OCI-LY3 (cell line): ENCODE results near the gene P3H2.
"Not testable (repeated sequence)": the region's sequence is repeated elsewhere in the genome, so short reads cannot be mapped to it uniquely, and the experiment has no call there.

ENCODE experiments used
- H2AFZ ChIP-seq: fragments of 200-600, 300-600 bp; shearing (Covaris generic); 2 replicates; pipeline ENCODE4 v1.6.0; 2014; ENCODE audit warnings: antibody characterized with exemption, low read depth, low read length
- H3K27ac ChIP-seq: fragments of 200-600, 300-600 bp; sonication (generic); 2 replicates; pipeline ENCODE4 v1.5.1; 2014; ENCODE audit warnings: mild to moderate bottlenecking, low read length, moderate library complexity, mixed read lengths
- H3K27me3 ChIP-seq: fragments of 200-600, 300-600 bp; sonication (generic); 2 replicates; pipeline ENCODE4 v1.6.1; 2014; ENCODE audit warnings: low read depth, low read length, mixed read lengths
- H3K36me3 ChIP-seq: fragments of 200-600, 300-600 bp; sonication (generic); replicated peaks from 2 replicates; pipeline ENCODE3; 2014; ENCODE audit warnings: low read depth, low read length, mixed read lengths
- H3K4me1 ChIP-seq: fragments of 300-600, 200-600 bp; sonication (generic); 2 replicates; pipeline ENCODE4 v1.6.1; 2014; ENCODE audit warnings: low read length, mixed read lengths
- H3K4me2 ChIP-seq: fragments of 200-600, 300-600 bp; sonication (generic); 2 replicates; pipeline ENCODE4 v1.6.1; 2014; ENCODE audit warnings: low read length, mixed read lengths
- H3K4me3 ChIP-seq: fragments of 300-600, 200-600 bp; sonication (generic); 2 replicates; pipeline ENCODE4 v1.5.1; 2014; ENCODE audit warnings: antibody characterized with exemption, mild to moderate bottlenecking, low read length, moderate library complexity
- H3K79me2 ChIP-seq: fragments of 300-600, 200-600 bp; shearing (Covaris generic); 2 replicates; pipeline ENCODE4 v1.6.1; 2014; ENCODE audit warnings: mild to moderate bottlenecking, low read length, mixed read lengths
- H3K9ac ChIP-seq: fragments of 300-600, 200-600 bp; shearing (Covaris generic); 2 replicates; pipeline ENCODE4 v1.6.0; 2014; ENCODE audit warnings: mild to moderate bottlenecking, low read length, moderate library complexity
- H3K9me3 ChIP-seq: fragments of 200-600, 300-600 bp; shearing (Covaris generic); 2 replicates; pipeline ENCODE4 v1.6.1; 2014; ENCODE audit warnings: low read length, mixed read lengths; ENCODE audit not compliant: insufficient read depth
- H4K20me1 ChIP-seq: fragments of 200-600, 300-600 bp; sonication (generic); 2 replicates; pipeline ENCODE4 v1.6.1; 2016; ENCODE audit warnings: low read length, mixed read lengths; ENCODE audit not compliant: insufficient read depth
- EZH2phosphoT487 ChIP-seq: fragments of 200-600 bp; shearing (Covaris generic); IDR thresholded peaks from 2 replicates; pipeline ENCODE4 v1.6.1; 2018; ENCODE audit warnings: antibody characterized with exemption, mixed run types, low read depth
- TF ChIP-seq, protein P1 (sequence below): fragments of 200-600, 300-600 bp; sonication (generic); IDR thresholded peaks from 2 replicates; pipeline ENCODE4 v1.5.1; 2014; ENCODE audit warnings: antibody characterized with exemption, low read length, low read depth

Gene P3H2

DNA sequence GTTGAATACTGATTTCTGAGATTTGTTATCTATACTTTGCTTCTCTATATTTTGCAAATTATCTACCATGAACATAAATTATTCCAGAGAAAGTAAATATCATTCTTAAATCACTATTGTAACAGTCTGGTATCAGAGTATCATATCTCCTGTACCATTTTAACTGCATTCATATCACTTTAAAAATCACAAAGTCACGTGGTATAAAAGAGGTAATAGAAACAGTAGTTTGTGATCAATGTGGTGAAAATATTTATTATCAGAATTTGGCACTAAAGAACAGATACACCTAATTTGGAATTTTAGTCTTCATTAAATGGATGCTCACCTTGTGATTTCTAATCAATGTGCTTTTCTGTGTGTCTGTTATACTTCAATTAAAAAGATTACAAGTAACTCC, 47.8 kb downstream of the P3H2 start:
- Histone ChIP-seq H3K9me3 (no peaks in the 10 kb centered on the region), H3K9ac (no peak overlapping the region), H2AFZ (no peak overlapping the region), H4K20me1 (no peaks in the 10 kb centered on the region), H3K4me2 (no peak overlapping the region), H3K27me3 (no peaks in the 10 kb centered on the region), H3K4me3 (no peak overlapping the region), H3K36me3 (no peaks in the 10 kb centered on the region), H3K4me1 (peaks cover 26% of the 10 kb centered on the region), H3K79me2 (no peaks in the 10 kb centered on the region), H3K27ac (no peak overlapping the region)
- TF ChIP-seq, protein P1, sequence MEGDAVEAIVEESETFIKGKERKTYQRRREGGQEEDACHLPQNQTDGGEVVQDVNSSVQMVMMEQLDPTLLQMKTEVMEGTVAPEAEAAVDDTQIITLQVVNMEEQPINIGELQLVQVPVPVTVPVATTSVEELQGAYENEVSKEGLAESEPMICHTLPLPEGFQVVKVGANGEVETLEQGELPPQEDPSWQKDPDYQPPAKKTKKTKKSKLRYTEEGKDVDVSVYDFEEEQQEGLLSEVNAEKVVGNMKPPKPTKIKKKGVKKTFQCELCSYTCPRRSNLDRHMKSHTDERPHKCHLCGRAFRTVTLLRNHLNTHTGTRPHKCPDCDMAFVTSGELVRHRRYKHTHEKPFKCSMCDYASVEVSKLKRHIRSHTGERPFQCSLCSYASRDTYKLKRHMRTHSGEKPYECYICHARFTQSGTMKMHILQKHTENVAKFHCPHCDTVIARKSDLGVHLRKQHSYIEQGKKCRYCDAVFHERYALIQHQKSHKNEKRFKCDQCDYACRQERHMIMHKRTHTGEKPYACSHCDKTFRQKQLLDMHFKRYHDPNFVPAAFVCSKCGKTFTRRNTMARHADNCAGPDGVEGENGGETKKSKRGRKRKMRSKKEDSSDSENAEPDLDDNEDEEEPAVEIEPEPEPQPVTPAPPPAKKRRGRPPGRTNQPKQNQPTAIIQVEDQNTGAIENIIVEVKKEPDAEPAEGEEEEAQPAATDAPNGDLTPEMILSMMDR, result no peak
- TF ChIP-seq EZH2phosphoT487, result no peak

DNA sequence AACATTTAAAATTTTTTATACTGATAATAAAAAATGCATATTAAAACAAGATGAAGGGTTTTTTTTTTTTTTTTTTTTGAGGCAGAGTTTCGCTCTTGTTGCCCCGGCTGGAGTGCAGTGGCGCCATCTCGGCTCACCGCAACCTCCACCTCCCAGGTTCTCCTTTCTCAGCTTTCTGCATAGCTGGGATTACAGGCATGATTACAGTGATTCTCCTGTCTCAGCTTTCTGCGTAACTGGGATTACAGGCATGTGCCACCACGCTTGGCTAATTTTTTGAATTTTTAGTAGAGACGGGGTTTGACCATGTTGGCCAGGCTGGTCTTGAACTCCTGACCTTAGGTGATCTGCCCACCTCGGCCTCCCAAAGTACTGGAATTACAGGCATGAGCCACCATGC, 48.8 kb downstream of the P3H2 start:
- not testable (repeated sequence) for H3K27me3 ChIP-seq, H3K4me3 ChIP-seq, H3K36me3 ChIP-seq, H3K9me3 ChIP-seq, H3K9ac ChIP-seq, H3K79me2 ChIP-seq, H3K27ac ChIP-seq, H2AFZ ChIP-seq, H4K20me1 ChIP-seq
- Histone ChIP-seq H3K4me1 (peaks cover 26% of the 10 kb centered on the region), H3K4me2 (peak overlapping the region; percentile 8; the same call in 1 of the 2 replicates)

DNA sequence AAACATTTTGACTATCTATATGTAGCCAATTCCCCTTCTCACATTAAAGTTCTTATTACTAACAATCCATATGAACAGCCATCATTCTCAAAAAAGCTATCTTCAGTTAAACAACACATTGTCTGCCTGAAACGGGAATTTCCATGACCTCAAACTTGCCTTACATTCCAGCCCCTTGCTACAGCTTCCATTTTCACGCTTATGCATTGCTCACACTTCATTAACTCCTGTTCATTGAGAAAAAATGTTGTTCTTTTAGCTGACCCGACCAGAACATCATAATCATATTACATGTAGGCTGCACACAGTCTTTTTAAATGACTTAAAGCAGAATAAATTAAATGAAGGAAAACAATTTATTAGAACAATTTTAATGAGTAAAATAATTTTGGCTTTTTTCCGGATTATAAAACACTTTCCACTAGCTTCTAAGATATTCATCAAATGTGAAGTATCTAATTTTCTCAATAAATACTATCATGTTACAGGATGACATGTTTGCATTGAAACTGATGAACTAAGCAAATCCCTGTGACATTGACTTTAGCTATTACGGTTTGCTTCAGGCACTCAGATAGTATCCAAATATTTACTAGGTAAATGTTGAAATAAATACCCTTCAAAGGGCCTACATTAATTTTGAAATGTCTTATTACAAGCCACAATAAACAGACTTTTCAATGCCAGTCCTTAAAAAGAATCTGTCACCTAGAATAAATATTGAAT, 49.9 kb downstream of the P3H2 start:
- Histone ChIP-seq H3K4me2 (no peak overlapping the region), H3K36me3 (no peaks in the 10 kb centered on the region), H3K9me3 (no peaks in the 10 kb centered on the region), H3K9ac (no peak overlapping the region), H3K4me1 (peaks cover 26% of the 10 kb centered on the region), H3K79me2 (no peaks in the 10 kb centered on the region), H3K27ac (no peak overlapping the region), H2AFZ (no peak overlapping the region), H3K4me3 (no peak overlapping the region), H3K27me3 (no peaks in the 10 kb centered on the region), H4K20me1 (no peaks in the 10 kb centered on the region)
- TF ChIP-seq, protein P1, result no peak
- TF ChIP-seq EZH2phosphoT487, result no peak

DNA sequence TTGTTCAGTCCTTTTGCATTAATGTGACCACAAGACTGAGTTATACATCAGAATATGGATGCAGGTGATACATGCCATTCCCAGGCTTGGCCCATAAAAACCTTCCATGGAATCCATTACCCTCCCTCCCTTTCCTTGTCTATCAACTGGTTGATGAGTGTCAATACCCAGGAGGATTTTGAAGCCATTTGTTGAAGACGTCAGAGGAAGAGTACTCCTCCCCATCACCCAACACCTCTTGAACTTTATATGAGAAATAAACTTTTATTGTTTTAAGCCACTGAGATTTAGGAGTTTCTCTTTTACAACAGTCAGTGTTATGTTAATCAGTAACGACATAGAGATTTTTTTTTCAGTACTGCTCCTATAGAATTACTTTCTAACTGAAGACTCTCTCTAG, 55.5 kb downstream of the P3H2 start:
- Histone ChIP-seq H3K4me1 (no peaks in the 10 kb centered on the region), H3K79me2 (no peaks in the 10 kb centered on the region), H4K20me1 (no peaks in the 10 kb centered on the region), H2AFZ (no peak overlapping the region), H3K27me3 (no peaks in the 10 kb centered on the region), H3K4me2 (no peak overlapping the region), H3K27ac (no peak overlapping the region), H3K36me3 (no peaks in the 10 kb centered on the region), H3K9me3 (no peaks in the 10 kb centered on the region), H3K9ac (no peak overlapping the region), H3K4me3 (no peak overlapping the region)
- no peak for TF ChIP-seq EZH2phosphoT487

DNA sequence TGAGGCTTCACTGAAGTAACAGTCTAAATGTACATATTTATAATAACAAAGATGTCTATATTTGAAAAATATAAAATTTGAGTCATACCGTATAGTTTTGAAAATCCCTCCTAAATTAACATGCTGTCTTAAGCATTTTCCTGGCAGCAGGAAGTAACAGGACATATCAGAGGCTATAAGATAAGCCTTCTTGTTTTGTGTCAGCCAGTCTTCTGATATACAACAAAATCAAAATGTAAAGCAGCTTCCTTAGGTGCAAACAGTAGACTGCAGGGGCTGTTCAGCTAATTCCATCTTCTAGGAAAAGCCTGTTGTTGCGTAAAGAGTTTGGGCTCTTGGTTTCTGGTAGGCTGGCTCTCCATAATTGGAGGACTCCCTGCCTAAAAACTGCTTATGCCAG, 56.0 kb downstream of the P3H2 start:
- Histone ChIP-seq H3K27me3 (no peaks in the 10 kb centered on the region), H3K79me2 (no peaks in the 10 kb centered on the region), H3K4me1 (no peaks in the 10 kb centered on the region), H3K4me2 (no peak overlapping the region), H3K9ac (no peak overlapping the region), H3K27ac (no peak overlapping the region), H3K9me3 (no peaks in the 10 kb centered on the region), H4K20me1 (no peaks in the 10 kb centered on the region), H3K4me3 (no peak overlapping the region), H3K36me3 (no peaks in the 10 kb centered on the region), H2AFZ (no peak overlapping the region)
- TF ChIP-seq, protein P1, result no peak
- TF ChIP-seq EZH2phosphoT487, result no peak
